Chondrocyte (in vitro differentiated cells): ENCODE measurements around the gene SCO2. TPM values are rescaled to one million over a fixed set of nuclear protein-coding genes. Genes with fewer than 3 reads are reported as not detected.

ENCODE experiments used
- DNase-seq: peaks from one replicate; pipeline ENCODE4 v3.0.0; 2021; ENCODE audit warnings: mixed read lengths, low spot score
- H3K27ac Mint-ChIP-seq: one replicate; pipeline ENCODE4 v1.8.0; 2021; ENCODE audit warnings: mild to moderate bottlenecking, moderate library complexity, mixed read lengths; ENCODE audit not compliant: unreplicated experiment
- H3K27me3 Mint-ChIP-seq: 2 replicates; pipeline ENCODE4 v1.8.0; 2021; ENCODE audit warnings: low read depth, mixed read lengths
- H3K36me3 Mint-ChIP-seq: 2 replicates; pipeline ENCODE4 v1.8.0; 2021; ENCODE audit warnings: low read depth, mixed read lengths
- H3K4me1 Mint-ChIP-seq: 2 replicates; pipeline ENCODE4 v1.8.0; 2021; ENCODE audit warnings: low read depth, mild to moderate bottlenecking, mixed read lengths
- H3K4me3 Mint-ChIP-seq: one replicate; pipeline ENCODE4 v1.8.0; 2021; ENCODE audit warnings: mild to moderate bottlenecking, moderate library complexity, mixed read lengths; ENCODE audit not compliant: unreplicated experiment
- H3K9me3 Mint-ChIP-seq: 2 replicates; pipeline ENCODE4 v1.8.0; 2021; ENCODE audit warnings: low read depth, mixed read lengths
- total RNA-seq: library from RNA; stranded (reverse); gene quantifications from 3 replicates; pipeline ENCODE4 v1.2.1, GENCODE V29; 2021
- TF ChIP-seq, protein P1 (sequence below): fragments of 200-600 bp; sonication (generic); IDR thresholded peaks from 2 replicates; pipeline ENCODE4 v1.5.0; 2021; ENCODE audit warnings: antibody characterized with exemption, mild to moderate bottlenecking, moderate library complexity

Gene SCO2
- total RNA-seq, 1 donor from 2014 or later, result 5.4 TPM

DNA sequence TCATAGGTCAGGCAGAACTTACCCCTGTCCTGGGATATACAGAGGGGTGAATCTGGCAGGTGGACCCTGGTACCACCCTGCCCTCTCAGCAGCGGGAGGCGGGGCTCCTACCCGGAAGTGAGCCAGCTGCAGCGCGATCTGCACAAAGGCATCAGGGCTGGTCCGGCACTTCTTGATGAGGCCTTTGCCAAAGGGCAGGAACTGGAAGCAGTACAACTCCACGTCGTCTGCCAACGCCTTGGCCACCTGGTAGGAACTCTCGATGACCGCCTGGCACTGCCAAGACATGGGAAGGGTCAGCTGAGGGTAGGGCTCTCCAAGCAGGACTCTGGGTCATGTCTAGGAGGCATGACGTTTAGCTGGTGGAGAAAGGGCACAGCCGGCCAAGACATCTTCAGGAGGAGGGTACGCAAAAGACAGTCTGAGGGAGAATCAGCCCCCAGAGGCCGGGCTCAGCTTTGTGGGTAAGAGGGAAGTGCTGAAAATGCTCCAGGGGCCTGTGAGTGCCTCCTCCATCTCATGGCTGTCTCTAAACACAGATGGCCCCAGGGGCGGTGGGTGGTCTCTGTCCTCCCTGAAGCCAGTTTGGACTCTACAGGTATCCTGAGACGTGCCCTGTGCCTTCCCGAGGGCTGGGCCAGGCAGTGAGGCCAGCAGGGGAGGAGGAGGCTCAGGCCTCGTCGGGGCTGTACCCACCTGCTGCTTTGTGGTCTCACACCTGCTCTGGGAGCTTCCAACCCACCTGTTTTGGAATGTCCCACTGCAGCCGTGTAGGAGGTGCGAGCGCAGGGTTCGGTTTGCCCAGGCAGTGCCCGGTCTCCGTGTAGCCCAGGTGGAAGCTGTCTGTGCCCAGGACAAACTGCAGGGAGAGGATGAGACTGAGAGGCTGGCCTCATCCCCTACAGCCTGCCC, 46.1 kb upstream of the SCO2 start:
- Mint-ChIP-seq H3K9me3 (no peaks in the 10 kb centered on the region), H3K27ac (no peak overlapping the region), H3K4me1 (no peaks in the 10 kb centered on the region), H3K4me3 (no peak overlapping the region), H3K36me3 (peaks cover 20% of the 10 kb centered on the region), H3K27me3 (no peaks in the 10 kb centered on the region)
- DNase-seq, result no peak
- TF ChIP-seq, protein P1, sequence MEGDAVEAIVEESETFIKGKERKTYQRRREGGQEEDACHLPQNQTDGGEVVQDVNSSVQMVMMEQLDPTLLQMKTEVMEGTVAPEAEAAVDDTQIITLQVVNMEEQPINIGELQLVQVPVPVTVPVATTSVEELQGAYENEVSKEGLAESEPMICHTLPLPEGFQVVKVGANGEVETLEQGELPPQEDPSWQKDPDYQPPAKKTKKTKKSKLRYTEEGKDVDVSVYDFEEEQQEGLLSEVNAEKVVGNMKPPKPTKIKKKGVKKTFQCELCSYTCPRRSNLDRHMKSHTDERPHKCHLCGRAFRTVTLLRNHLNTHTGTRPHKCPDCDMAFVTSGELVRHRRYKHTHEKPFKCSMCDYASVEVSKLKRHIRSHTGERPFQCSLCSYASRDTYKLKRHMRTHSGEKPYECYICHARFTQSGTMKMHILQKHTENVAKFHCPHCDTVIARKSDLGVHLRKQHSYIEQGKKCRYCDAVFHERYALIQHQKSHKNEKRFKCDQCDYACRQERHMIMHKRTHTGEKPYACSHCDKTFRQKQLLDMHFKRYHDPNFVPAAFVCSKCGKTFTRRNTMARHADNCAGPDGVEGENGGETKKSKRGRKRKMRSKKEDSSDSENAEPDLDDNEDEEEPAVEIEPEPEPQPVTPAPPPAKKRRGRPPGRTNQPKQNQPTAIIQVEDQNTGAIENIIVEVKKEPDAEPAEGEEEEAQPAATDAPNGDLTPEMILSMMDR, result no peak

DNA sequence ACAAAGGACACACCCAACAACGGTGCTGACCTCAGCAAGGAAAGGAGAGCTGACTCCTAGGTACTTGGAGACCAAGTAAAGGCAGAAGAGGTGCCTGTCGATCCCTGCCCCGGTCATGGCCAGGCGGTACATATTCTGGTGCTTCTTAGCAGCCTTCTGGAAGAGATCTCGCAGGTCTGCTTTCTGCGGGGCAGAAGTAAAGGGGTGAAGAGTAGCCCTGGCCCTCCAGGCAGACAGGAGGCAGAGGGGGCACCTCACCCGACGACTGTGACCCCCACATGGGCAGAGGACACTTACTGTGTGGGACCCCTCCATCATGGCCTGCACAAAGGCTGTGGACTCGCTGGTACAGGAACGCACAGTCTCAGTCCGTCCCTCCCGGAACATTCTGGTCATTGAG, 45.5 kb upstream of the SCO2 start:
- no peaks in the 10 kb centered on the region for H3K9me3 Mint-ChIP-seq
- no peak overlapping the region for H3K4me3 Mint-ChIP-seq
- H3K36me3 Mint-ChIP-seq, result peaks cover 20% of the 10 kb centered on the region
- TF ChIP-seq, protein P1, result no peak
- H3K27ac Mint-ChIP-seq, result no peak overlapping the region
- DNase-seq, result no peak
- H3K27me3 Mint-ChIP-seq, result no peaks in the 10 kb centered on the region
- H3K4me1 Mint-ChIP-seq, result no peaks in the 10 kb centered on the region

DNA sequence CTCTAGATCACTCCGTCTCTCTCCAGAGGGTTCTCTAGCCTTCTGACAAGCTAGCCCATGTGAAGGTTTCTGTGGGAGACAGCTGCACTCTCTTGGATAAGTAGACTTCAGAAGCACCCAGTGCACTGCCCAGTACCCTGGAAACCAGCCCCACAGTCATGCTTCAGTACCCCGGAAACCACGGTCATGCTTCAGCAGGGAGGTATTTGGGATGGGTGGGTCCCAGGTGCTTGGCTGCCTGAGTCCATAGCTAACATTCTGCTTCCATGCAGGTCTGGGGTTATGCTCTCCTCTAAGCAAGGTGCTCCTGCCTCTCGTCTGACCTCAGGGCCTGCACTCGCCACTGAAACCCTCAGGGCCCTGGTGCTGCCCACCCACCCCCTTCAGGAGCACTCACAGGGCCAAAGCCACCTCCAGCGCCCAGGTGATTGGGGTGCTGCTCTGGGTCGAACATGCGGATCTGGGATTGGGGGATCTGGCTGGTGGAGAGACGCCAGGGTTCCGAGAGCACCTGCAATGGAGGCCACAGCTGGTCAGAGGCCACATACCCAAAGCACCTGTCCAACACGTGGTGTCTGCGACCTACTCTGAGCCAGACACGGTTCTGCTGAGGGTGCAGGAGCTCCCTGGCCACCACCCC, 44.6 kb upstream of the SCO2 start:
- no peak overlapping the region for H3K4me3 Mint-ChIP-seq
- H3K36me3 Mint-ChIP-seq, result peaks cover 20% of the 10 kb centered on the region
- no peaks in the 10 kb centered on the region for H3K9me3 Mint-ChIP-seq
- no peak for DNase-seq
- no peak overlapping the region for H3K27ac Mint-ChIP-seq
- H3K4me1 Mint-ChIP-seq, result no peaks in the 10 kb centered on the region
- no peaks in the 10 kb centered on the region for H3K27me3 Mint-ChIP-seq
- TF ChIP-seq, protein P1, result no peak

DNA sequence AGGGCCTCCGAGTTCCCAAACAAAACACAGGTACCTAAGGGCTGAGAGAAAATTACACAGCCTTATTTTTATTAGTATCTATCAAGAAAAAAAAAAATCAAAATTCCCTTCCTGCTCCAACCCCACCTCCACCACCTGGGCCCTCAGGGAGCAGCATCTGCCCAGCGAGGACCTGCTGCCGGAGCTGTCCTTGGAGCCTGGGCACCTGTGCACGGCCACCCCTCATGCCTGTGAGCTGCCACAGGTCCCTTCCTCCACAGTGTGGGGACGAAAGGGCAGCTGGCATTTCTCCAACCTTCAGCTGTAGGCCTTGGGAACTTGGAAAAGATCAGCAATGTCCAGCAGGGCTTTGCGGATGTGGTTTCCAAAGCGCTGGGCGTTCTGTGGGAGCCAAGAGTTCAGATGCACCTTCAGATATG, 43.7 kb upstream of the SCO2 start:
- TF ChIP-seq, protein P1, result no peak
- no peak for DNase-seq
- no peaks in the 10 kb centered on the region for H3K27me3 Mint-ChIP-seq
- H3K9me3 Mint-ChIP-seq, result no peaks in the 10 kb centered on the region
- peaks cover 20% of the 10 kb centered on the region for H3K36me3 Mint-ChIP-seq
- H3K4me1 Mint-ChIP-seq, result no peaks in the 10 kb centered on the region
- H3K27ac Mint-ChIP-seq, result no peak overlapping the region
- no peak overlapping the region for H3K4me3 Mint-ChIP-seq

DNA sequence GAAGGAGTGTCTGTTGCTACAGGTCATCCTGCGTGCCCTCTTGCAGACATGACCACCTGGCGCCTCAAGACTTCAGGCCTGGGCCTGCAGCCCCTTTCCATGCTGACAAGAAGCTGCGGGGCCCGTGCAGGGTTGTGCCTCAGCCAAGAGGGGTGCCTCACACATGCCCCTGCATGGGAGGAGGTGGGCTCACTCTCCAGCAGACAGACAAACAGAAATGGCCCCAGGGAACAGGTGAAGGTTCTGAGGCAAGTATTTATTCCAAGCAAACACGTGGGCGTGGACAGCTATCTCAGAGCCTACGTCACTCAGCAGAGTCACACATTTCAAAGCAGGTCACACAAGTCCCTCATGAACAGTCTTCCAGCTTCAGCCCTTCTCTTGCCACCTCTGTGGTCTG, 43.2 kb upstream of the SCO2 start:
- Mint-ChIP-seq H3K9me3 (no peaks in the 10 kb centered on the region), H3K27me3 (no peaks in the 10 kb centered on the region), H3K36me3 (peaks cover 20% of the 10 kb centered on the region), H3K27ac (no peak overlapping the region), H3K4me3 (no peak overlapping the region), H3K4me1 (peaks cover 3% of the 10 kb centered on the region)
- TF ChIP-seq, protein P1, result no peak
- no peak for DNase-seq
